AG08395 (cell line): ENCODE results near the gene ATF7.

ENCODE experiments used
- DNase-seq: peaks from one replicate; pipeline ENCODE4 v3.0.0; 2012; ENCODE audit warnings: mixed read lengths, low spot score

Gene ATF7

DNA sequence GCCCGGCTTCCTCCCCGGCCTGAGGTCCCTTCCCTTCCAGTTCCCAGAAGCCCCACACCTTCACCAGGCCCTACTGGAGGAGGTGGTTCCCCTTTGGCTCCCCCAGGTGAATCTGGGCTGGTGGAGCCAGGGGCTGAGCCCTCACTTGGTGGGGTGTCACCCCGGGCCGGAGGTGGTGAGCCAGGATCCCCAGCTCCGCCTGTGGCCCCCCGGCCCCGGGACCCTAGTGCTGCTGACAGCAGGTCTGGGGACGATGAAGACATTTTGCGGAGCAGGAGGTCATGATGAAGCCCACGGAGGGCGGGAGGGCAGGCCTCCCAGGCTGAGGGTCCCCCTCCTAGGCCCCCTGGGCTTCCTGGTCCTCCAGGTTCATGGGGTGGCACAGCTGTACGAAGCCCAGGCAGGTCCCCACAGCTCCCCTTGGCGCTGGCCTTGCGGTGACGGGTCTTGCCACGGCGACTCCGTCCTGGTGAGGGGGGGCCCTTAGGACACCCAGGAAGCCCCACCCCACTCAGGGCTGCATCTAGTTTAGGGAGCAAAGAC lies 143.5 kb downstream of the ATF7 start:
- no peak for DNase-seq

DNA sequence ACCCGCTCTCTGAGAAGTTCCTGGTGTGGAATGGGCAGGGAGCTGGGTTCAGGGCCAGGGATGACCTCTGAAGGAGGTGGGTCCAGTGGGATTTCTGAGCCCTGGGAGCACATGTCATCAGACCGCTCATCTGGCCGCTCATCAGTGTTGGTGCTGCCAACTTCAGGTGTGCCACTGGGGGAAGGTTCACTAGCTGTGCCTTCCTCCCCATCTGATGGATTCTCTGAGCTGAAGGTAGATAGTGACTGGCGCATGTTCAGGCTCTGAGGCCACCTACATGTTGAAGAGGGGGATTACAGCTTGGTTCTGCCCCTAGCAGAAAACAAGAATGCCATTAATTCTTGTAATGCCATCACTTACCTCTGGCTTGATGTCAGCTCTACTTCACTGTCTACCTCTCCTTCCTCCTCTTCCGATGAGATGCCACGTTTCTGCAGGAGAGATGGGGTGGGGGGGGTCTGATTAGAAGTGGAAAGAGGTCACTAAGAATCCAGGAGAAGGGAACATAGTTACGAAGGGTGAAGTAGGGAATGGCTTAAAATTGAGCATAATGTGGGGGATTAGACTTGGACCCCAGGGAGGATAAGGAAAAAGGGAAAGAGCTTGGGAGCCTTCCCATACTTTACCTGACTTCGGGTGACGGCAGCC lies 144.1 kb downstream of the ATF7 start:
- no peak for DNase-seq

GRCh38 chr12:53481458-53481857 lies 144.7 kb downstream of the ATF7 start:
- peak; percentile 61 for DNase-seq

GRCh38 chr12:53480491-53481442 lies 145.4 kb downstream of the ATF7 start:
- DNase-seq, result no peak

DNA sequence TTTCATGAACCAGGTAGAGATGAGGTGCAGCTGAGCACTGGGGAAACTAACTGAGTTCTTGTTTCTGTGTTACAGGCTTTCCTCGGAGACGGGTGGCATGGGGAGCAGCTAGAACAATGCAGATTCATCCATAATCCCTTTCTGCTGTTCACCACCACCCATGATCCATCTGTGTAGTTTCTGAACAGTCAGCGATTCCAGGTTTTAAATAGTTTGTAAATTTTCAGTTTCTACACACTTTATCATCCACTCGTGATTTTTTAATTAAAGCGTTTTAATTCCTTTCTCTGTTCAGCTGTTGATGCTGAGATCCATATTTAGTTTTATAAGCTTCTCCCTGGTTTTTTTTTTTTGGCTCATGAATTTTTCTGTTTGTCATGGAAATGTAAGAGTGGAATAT lies 146.9 kb downstream of the ATF7 start:
- DNase-seq, result no peak

DNA sequence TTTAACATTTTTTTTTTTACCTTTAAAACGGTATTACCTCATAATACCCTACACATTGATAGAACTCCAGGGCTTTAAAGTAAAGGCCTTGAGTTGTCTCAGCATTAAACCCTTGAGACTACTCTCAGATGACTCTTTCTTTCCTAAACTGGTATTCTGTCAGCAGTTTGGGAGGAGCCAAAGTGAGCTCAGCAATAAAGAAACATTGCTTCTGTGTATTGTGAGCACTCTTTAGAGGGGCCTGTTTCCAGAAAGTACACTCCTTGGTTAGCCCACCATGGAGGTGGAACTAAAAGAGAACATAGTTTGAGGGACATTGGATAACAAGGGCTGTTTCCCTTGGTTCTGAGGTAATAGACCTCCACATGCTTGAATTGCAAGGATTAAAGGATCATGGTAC lies 147.3 kb downstream of the ATF7 start:
- no peak for DNase-seq

DNA sequence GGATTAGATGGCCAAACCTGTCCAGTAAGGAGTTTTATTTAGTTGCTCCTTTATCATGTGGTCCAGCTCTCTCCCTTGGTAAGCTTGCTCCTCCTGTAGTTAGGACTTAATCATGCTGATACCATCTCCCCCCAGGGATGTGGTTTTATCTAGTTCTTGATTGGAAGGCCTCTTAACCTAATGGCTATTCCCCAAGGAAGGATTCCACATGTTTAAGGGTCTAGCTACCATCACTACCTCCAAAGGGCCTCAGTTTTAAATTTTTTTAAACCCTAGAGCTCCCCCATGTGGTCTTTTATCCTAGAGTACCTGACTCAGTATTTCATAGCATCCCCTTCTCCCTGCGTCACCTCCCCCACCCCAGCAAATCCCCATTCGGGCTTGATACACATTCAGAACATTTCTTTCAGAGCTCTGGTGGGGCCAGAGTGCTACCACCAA lies 149.4 kb downstream of the ATF7 start:
- DNase-seq, result no peak

DNA sequence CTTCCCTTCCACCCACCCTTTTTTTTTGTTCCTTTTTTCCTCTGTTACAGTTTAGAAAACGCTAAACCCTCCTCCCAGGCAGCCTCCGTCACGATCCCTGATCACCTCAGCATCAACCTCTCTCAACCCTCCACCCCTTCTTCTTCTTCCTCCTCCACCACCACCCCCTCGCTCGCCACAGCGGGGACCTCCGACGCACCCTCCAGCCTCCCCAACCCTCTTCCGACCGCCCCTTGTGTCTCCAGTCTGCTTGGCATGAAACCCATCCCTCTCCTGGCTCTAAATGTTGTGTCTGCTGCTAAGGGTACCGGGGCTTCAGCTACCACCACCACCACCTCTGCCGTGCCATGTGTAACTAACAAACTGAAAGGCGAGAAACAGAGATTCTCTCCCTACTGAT lies 151.4 kb downstream of the ATF7 start:
- DNase-seq, result no peak

GRCh38 chr12:53474077-53474476 lies 152.1 kb downstream of the ATF7 start:
- DNase-seq, result no peak

GRCh38 chr12:53472056-53472582 lies 154.1 kb downstream of the ATF7 start:
- DNase-seq, result no peak

DNA sequence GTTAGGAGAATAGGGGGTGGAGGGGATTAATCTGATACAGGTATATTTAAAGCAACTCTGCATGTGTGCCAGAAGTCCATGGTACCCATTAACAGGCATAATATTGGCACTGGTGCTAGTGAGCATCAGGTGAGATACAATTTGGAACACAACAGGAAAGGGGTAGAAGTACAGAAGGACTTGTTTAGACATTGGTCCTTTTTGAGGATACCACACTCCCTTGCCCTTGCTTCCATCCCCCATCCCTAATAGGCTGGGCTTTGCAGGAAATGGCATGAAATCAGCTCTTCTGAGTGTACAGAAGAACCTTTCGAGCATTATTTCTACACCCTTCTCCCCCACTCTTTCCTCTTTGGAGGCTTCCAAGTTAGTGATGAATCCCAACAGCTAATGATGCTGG lies 157.9 kb downstream of the ATF7 start:
- DNase-seq, result no peak

DNA sequence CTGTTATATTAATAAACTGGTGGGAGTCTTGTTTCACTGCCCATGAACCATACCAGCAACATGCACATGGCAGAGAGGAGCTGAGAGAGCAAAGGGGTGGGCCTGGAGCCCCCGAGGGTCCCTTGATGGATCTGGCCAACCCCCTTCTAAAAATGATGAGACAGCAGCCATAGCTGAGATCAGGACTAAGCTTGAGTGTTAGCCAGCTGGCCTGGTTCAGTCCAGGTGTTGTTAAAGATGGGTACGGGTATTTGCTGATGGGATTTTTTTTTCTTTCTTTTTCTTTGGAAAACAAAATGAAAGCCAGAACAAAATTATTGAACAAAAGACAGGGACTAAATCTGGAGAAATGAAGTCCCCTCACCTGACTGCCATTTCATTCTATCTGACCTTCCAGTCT lies 158.3 kb downstream of the ATF7 start:
- no peak for DNase-seq

DNA sequence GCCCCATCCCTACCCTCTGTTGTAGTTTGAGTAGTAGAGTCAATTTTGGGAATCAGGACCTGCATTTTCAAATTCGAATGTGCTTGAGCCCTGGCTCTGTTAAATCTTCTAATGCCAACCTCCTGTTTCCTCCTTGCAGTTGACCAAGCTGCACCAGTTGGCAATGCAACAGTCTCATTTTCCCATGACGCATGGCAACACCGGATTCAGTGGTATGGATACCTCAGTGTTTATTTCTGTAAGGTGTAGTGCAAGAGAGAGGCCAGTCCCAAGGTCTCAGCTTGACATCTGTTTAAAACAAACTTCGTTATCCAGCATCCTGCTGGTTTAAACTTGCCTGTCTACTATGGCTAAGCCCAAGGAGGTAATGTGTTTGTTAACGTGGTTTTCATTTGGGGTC lies 159.1 kb downstream of the ATF7 start:
- no peak for DNase-seq

- DNase-seq, result no peak
Observed at GRCh38 chr12:53466640-53467039, 159.5 kb downstream of the ATF7 start.

DNA sequence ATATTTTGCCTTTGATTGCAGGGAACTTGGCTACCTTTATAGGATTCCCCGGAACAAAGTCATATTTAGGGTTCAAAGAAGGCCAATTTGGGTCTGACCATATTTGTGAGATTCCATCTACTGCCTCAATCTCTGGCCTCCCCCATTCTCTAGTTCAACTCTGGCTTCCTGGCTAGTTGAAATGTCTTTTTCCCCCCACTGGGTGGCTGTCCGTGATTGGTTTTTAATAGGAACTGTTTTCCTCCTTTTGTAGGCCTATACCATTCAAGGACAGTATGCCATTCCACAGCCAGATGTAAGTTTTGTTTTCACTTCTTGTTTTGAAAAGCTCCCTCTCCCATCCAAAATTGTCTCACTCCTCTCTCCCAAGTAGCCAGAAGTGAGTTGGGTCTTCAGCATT lies 160.5 kb downstream of the ATF7 start:
- DNase-seq, result no peak

GRCh38 chr12:53464685-53465418 lies 161.3 kb downstream of the ATF7 start:
- no peak for DNase-seq

GRCh38 chr12:53463802-53464560 lies 162.2 kb downstream of the ATF7 start:
- DNase-seq, result no peak

DNA sequence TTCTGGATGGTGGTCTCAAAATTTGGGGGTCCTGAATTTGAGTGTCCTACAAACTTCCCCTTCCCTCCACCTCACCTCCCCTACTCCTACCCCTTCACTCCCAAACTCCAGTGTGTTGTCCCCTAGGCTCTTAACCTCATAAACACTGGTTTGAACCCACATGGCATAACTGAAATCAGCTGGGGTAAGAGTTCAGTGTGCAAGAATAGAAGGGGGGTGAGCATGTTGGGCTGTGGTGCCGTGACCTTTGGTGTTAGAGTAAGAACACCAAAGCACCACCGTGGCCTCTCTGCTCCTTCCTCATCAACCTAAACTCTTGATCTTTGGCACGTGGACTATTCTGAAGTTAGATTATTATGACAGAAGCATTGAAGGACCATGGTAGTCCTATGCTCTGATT lies 163.2 kb downstream of the ATF7 start:
- no peak for DNase-seq

DNA sequence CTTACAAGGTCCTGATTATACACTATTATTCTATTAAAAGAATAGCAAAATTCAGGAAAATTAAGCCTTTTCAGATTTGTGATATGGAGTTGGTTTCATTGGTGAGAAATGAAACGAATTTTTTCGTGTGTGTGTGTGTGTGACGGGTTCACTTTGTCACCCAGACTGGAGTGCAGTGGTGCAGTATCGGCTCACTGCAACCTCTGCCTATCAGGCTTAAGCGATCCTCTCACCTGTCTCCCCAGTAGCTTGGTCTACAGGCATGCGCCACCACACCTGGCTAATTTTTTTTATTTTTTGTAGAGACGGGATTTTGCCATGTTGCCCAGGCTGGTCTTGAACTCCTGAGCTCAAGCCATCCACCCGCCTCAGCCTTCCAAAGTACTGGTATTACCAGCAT lies 164.6 kb downstream of the ATF7 start:
- no peak for DNase-seq

DNA sequence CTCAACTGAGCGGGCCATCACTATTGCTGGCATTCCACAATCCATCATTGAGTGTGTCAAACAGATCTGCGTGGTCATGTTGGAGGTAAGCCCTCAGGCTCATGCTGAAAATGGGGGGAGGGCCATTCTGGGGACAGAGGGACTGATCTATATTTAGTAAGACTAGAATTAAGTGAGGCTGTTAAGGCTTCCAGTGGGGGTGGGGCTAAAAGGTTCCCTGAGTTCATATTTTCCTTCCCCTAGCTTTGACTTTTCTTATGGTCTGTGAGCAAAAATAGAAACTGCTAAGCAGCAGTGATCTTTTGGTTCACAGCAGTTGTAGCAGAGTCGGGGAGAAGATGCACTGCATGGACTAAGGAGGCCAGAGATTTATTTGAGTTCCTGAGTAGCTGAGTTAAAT lies 165.1 kb downstream of the ATF7 start:
- no peak for DNase-seq

GRCh38 chr12:53459097-53459496 lies 167.1 kb downstream of the ATF7 start:
- DNase-seq, result no peak
